HCT116 (cell line): Measurements from ENCODE around the gene TSC2. TPM values are rescaled to one million over a fixed set of nuclear protein-coding genes. Genes with fewer than 3 reads are reported as not detected.

Experiments used
- ATAC-seq: fragments of 200-7000 bp; cut with Tn5 transposase; 2 replicates; pipeline ENCODE4 v1.9.1; 2020; ENCODE audit warnings: mild to moderate bottlenecking, moderate library complexity
- BruUV-seq: library from RNA; stranded (reverse); fragments of 400-500 nt; replicated peaks from 2 replicates; lab custom pipeline; 2021; lab: Mats Ljungman, UMichigan
- CTCF ChIA-PET: fragments of 300-600 bp; sonication (Branson Sonifier 250); formaldehyde crosslinking; loops from one replicate; lab custom pipeline; 2021; ENCODE audit warnings: antibody characterized with exemption; lab: Charles Lee
- POLR2A ChIA-PET: fragments of 300-600, 350-600 bp; sonication (Branson Sonifier 250); formaldehyde crosslinking; loops from one replicate; lab custom pipeline; 2021; ENCODE audit warnings: antibody characterized with exemption; lab: Charles Lee
- RAD21 ChIA-PET, 2 experiments: fragments of 300-600 bp; sonication (Branson Sonifier 250); formaldehyde crosslinking; loops; one replicate each; lab custom pipeline; 2023; ENCODE audit warnings: low total read pairs in 2 of 2; ENCODE audit not compliant: uncharacterized antibody in 2 of 2, unreplicated experiment in 2 of 2, low non-redundant PET in 1 of 2; lab: Charles Lee
- DNase-seq: peaks from one replicate; pipeline ENCODE4 v3.0.0-alpha.2; 2010; ENCODE audit warnings: low read depth, low spot score
- H2AFZ ChIP-seq: fragments of 200-600 bp; shearing (Covaris generic), sonication (generic); 2 replicates; pipeline ENCODE4 v1.6.1; 2017; ENCODE audit warnings: low read depth, mixed run types, mixed read lengths, antibody characterized with exemption, low read length; ENCODE audit not compliant: poor library complexity, severe bottlenecking
- H3K27ac ChIP-seq: 2 replicates; pipeline ENCODE4 v1.5.1; 2012; ENCODE audit warnings: low read depth, low read length
- H3K27me3 ChIP-seq: fragments of 200-600 bp; sonication (generic); 2 replicates; pipeline ENCODE4 v1.6.1; 2016; ENCODE audit warnings: mixed run types, low read length, mixed read lengths; ENCODE audit not compliant: insufficient read depth
- H3K36me3 ChIP-seq, 2 experiments: fragments of 200-500 bp in 1 of 2; fragments of 200-600 bp in 1 of 2; sonication (Bioruptor generic) in 1 of 2; sonication (generic) in 1 of 2; 2 replicates each; pipeline versions ENCODE4 v1.5.1 to v1.6.1; 2014 to 2016; ENCODE audit warnings: low read length in 2 of 2, inconsistent platforms in 1 of 2, mixed read lengths in 1 of 2, mixed run types in 1 of 2; ENCODE audit not compliant: insufficient read depth in 2 of 2, control insufficient read depth in 1 of 2
- H3K4me1 ChIP-seq, 2 experiments: fragments of 200-600 bp in 1 of 2; sonication (generic) in 1 of 2; 2 replicates each; pipeline versions ENCODE4 v1.5.1 to v1.6.1; 2012 to 2017; ENCODE audit warnings: low read length in 2 of 2, inconsistent platforms in 1 of 2, mild to moderate bottlenecking in 1 of 2, mixed read lengths in 1 of 2, mixed run types in 1 of 2, moderate library complexity in 1 of 2; ENCODE audit not compliant: insufficient read depth in 2 of 2, control insufficient read depth in 1 of 2
- H3K4me2 ChIP-seq: fragments of 200-600 bp; sonication (generic); 2 replicates; pipeline ENCODE4 v1.6.1; 2017; ENCODE audit warnings: mixed run types, low read length, mixed read lengths
- H3K4me3 ChIP-seq, 2 experiments: fragments of 200-600 bp in 1 of 2; sonication (generic) in 1 of 2; replicated peaks in 1 of 2; 2 replicates each; pipeline ENCODE4 v1.5.1; 2011 to 2016; ENCODE audit warnings: low read length in 2 of 2, control low read depth in 1 of 2, low read depth in 1 of 2, mild to moderate bottlenecking in 1 of 2, mixed read lengths in 1 of 2, mixed run types in 1 of 2
- H3K79me2 ChIP-seq: fragments of 200-600 bp; sonication (generic); 2 replicates; pipeline ENCODE4 v1.6.1; 2017; ENCODE audit warnings: mild to moderate bottlenecking, mixed run types, low read length, moderate library complexity, mixed read lengths; ENCODE audit not compliant: insufficient read depth
- H3K9ac ChIP-seq: fragments of 200-600 bp; sonication (generic); 2 replicates; pipeline ENCODE4 v1.6.1; 2016; ENCODE audit warnings: low read length, mixed read lengths
- H3K9me2 ChIP-seq: fragments of 200-600 bp; sonication (generic), shearing (Covaris generic); 2 replicates; pipeline ENCODE4 v1.6.1; 2017; ENCODE audit warnings: mixed run types, mild to moderate bottlenecking, moderate library complexity; ENCODE audit not compliant: insufficient read depth
- H3K9me3 ChIP-seq, 2 experiments: fragments of 200-500 bp in 1 of 2; fragments of 200-600 bp in 1 of 2; sonication (Bioruptor generic) in 1 of 2; sonication (generic) in 1 of 2; 2 replicates each; pipeline ENCODE4 v1.6.1; 2014 to 2017; ENCODE audit warnings: low read length in 2 of 2, mixed read lengths in 2 of 2, inconsistent platforms in 1 of 2, low read depth in 1 of 2, mild to moderate bottlenecking in 1 of 2, mixed run types in 1 of 2, moderate library complexity in 1 of 2; ENCODE audit not compliant: control insufficient read depth in 1 of 2, insufficient read depth in 1 of 2
- H4K20me1 ChIP-seq: fragments of 200-600 bp; sonication (generic), shearing (Covaris generic); 2 replicates; pipeline ENCODE4 v1.6.1; 2017; ENCODE audit warnings: mixed run types, mild to moderate bottlenecking, moderate library complexity; ENCODE audit not compliant: insufficient read depth
- ATF3 ChIP-seq: IDR thresholded peaks from 2 replicates; pipeline ENCODE4 v1.6.1; 2012
- CEBPB ChIP-seq: IDR thresholded peaks from 2 replicates; pipeline ENCODE4 v1.6.1; 2012; ENCODE audit warnings: low read depth
- ELF1 ChIP-seq: IDR thresholded peaks from 2 replicates; pipeline ENCODE4 v1.6.1; 2012; ENCODE audit warnings: low read depth, borderline replicate concordance
- EZH2 ChIP-seq: fragments of 200-600 bp; sonication (generic); IDR thresholded peaks from 2 replicates; pipeline ENCODE4 v1.6.1; 2017; ENCODE audit warnings: antibody characterized with exemption, mixed run types
- EZH2phosphoT487 ChIP-seq: fragments of 200-600 bp; IDR thresholded peaks from 2 replicates; pipeline ENCODE4 v1.6.1; 2018; ENCODE audit warnings: antibody characterized with exemption, borderline replicate concordance
- FOSL1 ChIP-seq: IDR thresholded peaks from 2 replicates; pipeline ENCODE4 v1.6.1; 2012; ENCODE audit warnings: low read depth
- JUND ChIP-seq: IDR thresholded peaks from 2 replicates; pipeline ENCODE4 v1.6.1; 2012
- MAX ChIP-seq: IDR thresholded peaks from 2 replicates; pipeline ENCODE4 v1.6.1; 2012
- POLR2A ChIP-seq: IDR thresholded peaks from 2 replicates; pipeline ENCODE4 v1.7.0; 2011; ENCODE audit warnings: borderline replicate concordance; ENCODE audit not compliant: insufficient read depth, insufficient read length; ENCODE audit errors: extremely low read depth
- POLR2AphosphoS5 ChIP-seq: IDR thresholded peaks from 2 replicates; pipeline ENCODE4 v1.6.1; 2011; ENCODE audit warnings: mild to moderate bottlenecking, low read depth, low read length, moderate library complexity
- REST ChIP-seq: IDR thresholded peaks from 2 replicates; pipeline ENCODE4 v1.6.1; 2012; ENCODE audit warnings: low read depth
- SIN3A ChIP-seq: IDR thresholded peaks from 2 replicates; pipeline ENCODE4 v1.6.1; 2012; ENCODE audit warnings: low read depth
- SRF ChIP-seq: IDR thresholded peaks from 2 replicates; pipeline ENCODE4 v1.6.1; 2012; ENCODE audit warnings: low read depth
- TCF7L2 ChIP-seq: IDR thresholded peaks from 2 replicates; pipeline ENCODE4 v1.7.0; 2011; ENCODE audit warnings: borderline replicate concordance, inconsistent platforms; ENCODE audit not compliant: insufficient read depth, insufficient read length; ENCODE audit errors: extremely low read depth
- YY1 ChIP-seq: IDR thresholded peaks from 2 replicates; pipeline ENCODE4 v1.6.1; 2011; ENCODE audit warnings: low read length, low read depth, moderate library complexity, mild to moderate bottlenecking; ENCODE audit not compliant: insufficient replicate concordance; ENCODE audit errors: extremely low read depth
- ZBTB33 ChIP-seq: IDR thresholded peaks from 2 replicates; pipeline ENCODE4 v1.6.1; 2011; ENCODE audit warnings: mild to moderate bottlenecking, low read length, moderate library complexity; ENCODE audit not compliant: insufficient replicate concordance; ENCODE audit errors: extremely low read depth
- ZFX ChIP-seq: fragments of 450-650 bp; IDR thresholded peaks from 2 replicates; pipeline ENCODE4 v1.6.1; 2017
- ZNF274 ChIP-seq: fragments of 200-500 bp; sonication (Bioruptor generic); IDR thresholded peaks from 2 replicates; pipeline ENCODE4 v1.6.1; 2014; ENCODE audit warnings: mild to moderate bottlenecking, low read depth, low read length, inconsistent platforms
- intact Hi-C: fragments of 100-400 bp; cut with micrococcal nuclease; formaldehyde crosslinking; loops from 2 replicates; pipeline ENCODE4 v1.10.0; 2022
- total RNA-seq: library from RNA; stranded (reverse); gene quantifications from one replicate; pipeline ENCODE4 v1.2.1, GENCODE V29; 2021; ENCODE audit not compliant: unreplicated experiment

The TSC2 gene
- total RNA-seq, 1 experiment from 2014 or later: 74.1 TPM

GRCh38 chr16:2042171-2042985 lies 5.4 kb upstream of the TSC2 start (continued):
- no peak for TF ChIP-seq POLR2AphosphoS5
- TF ChIP-seq, all 23 proteins: peak for 0

- Histone ChIP-seq H3K9me3 (no peaks in the 10 kb centered on the region), H3K79me2 (peaks cover 3% of the 10 kb centered on the region; the same call in 1 of the 2 replicates), H3K9ac (no peak overlapping the region), H3K4me3 (no peak overlapping the region), H3K4me1 (peaks cover 11 to 53% of the 10 kb centered on the region in 2 experiments; a peak in 3 of 4 replicates), H3K36me3 (no peaks in the 10 kb centered on the region), H3K9me2 (no peaks in the 10 kb centered on the region), H2AFZ (no peak overlapping the region), H3K4me2 (no peak overlapping the region), H3K27ac (no peak overlapping the region), H3K27me3 (no peaks in the 10 kb centered on the region), H4K20me1 (no peaks in the 10 kb centered on the region)
- POLR2A ChIA-PET: no interaction called here
- no TSS peak for BruUV-seq
- RAD21 ChIA-PET: no interaction called here
- DNase-seq: no peak
- intact Hi-C loops: no loop called here
- no peak for ATAC-seq
- no peak for TF ChIP-seq YY1
- TF ChIP-seq ZBTB33: no peak
- TF ChIP-seq MAX: no peak
- TF ChIP-seq FOSL1: no peak
- no peak for TF ChIP-seq ATF3
- no peak for TF ChIP-seq ZFX
- no peak for TF ChIP-seq ZNF274
- TF ChIP-seq EZH2: no peak
- TF ChIP-seq REST: no peak
- TF ChIP-seq SRF: no peak
- no peak for TF ChIP-seq TCF7L2
- no peak for TF ChIP-seq EZH2phosphoT487
- TF ChIP-seq POLR2A: no peak
- TF ChIP-seq SIN3A: no peak
- no peak for TF ChIP-seq POLR2AphosphoS5
- TF ChIP-seq ELF1: no peak
- TF ChIP-seq JUND: no peak
- TF ChIP-seq CEBPB: no peak
- CTCF ChIA-PET: no interaction called here
Observed at GRCh38 chr16:2042986-2043666, 4.7 kb upstream of the TSC2 start.
